Memory B cell (primary cell): ENCODE measurements around the gene ITCH.
"Not testable (repeated sequence)": the region's sequence is repeated elsewhere in the genome, so short reads cannot be mapped to it uniquely, and the experiment has no call there.

ENCODE experiments used
- ATAC-seq: fragments of 150-1000 bp; cut with Tn5 transposase; 2 replicates; pipeline ENCODE4 v1.10.0; 2021; ENCODE audit warnings: low read depth, mild to moderate bottlenecking, moderate library complexity
- DNase-seq, 2 donors: peaks; one replicate each; pipeline ENCODE4 v3.0.0; 2022; ENCODE audit warnings: low spot score in 2 of 2
- H3K27ac Mint-ChIP-seq: one replicate; pipeline ENCODE4 v1.8.0; 2022; ENCODE audit warnings: mild to moderate bottlenecking, moderate library complexity, mixed read lengths
- H3K27me3 Mint-ChIP-seq: one replicate; pipeline ENCODE4 v1.8.0; 2022; ENCODE audit warnings: mixed read lengths
- H3K36me3 Mint-ChIP-seq: one replicate; pipeline ENCODE4 v1.8.0; 2022; ENCODE audit warnings: mild to moderate bottlenecking, mixed read lengths
- H3K4me1 Mint-ChIP-seq: one replicate; pipeline ENCODE4 v1.8.0; 2022; ENCODE audit warnings: mixed read lengths
- H3K4me3 Mint-ChIP-seq: one replicate; pipeline ENCODE4 v1.8.0; 2022; ENCODE audit warnings: mild to moderate bottlenecking, moderate library complexity, mixed read lengths
- H3K9me3 Mint-ChIP-seq: one replicate; pipeline ENCODE4 v1.8.0; 2022; ENCODE audit warnings: mixed read lengths

ITCH gene

GRCh38 chr20:34363062-34363464, at the start of gene ITCH:
TSS of gene ITCH (plus strand) at chr20:34363273. CDS start at chr20:34393812, 30,539 bp downstream.
- Mint-ChIP-seq H3K27ac (peak within 1 kb of the TSS; percentile 95), H3K4me3 (peak within 1 kb of the TSS; percentile 94), H3K4me1 (peaks cover 20% of the 10 kb centered on the region), H3K9me3 (no peaks in the 10 kb centered on the region), H3K36me3 (peaks cover 9% of the 10 kb centered on the region), H3K27me3 (no peaks in the 10 kb centered on the region)
- ATAC-seq (peak; percentile 97), DNase-seq (peak; percentile 84 to 89)

DNA sequence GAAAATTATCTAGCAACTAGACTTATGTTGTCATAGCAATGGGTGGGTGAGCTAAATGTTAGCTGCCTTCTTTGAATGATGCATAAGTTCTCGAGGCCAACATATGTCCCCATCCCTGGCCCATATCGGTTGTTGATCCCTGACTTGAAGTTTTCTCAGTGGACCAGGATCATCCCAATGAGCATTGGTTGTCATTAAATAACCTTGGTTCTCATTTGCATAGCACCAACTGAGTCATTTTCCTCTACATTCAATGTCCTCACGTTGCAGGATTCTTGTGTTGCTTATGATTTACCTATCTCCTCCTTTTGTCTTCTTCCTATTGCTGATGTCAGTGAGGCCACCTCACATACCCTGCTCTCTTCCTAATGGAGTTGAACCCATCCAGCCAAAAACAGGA, 47.8 kb upstream of the ITCH start:
- Mint-ChIP-seq H3K4me1 (peaks cover 16% of the 10 kb centered on the region), H3K4me3 (no peak overlapping the region), H3K36me3 (no peaks in the 10 kb centered on the region), H3K27ac (no peak overlapping the region), H3K9me3 (no peaks in the 10 kb centered on the region), H3K27me3 (peaks cover 2% of the 10 kb centered on the region)
- ATAC-seq (no peak), DNase-seq (no peak)

GRCh38 chr20:34316196-34316814, 46.8 kb upstream of the ITCH start:
- ATAC-seq (no peak), DNase-seq (no peak)
- Mint-ChIP-seq H3K9me3 (no peaks in the 10 kb centered on the region), H3K27me3 (peaks cover 2% of the 10 kb centered on the region), H3K27ac (no peak overlapping the region), H3K36me3 (peaks cover 1% of the 10 kb centered on the region), H3K4me3 (no peak overlapping the region), H3K4me1 (peaks cover 16% of the 10 kb centered on the region)

DNA sequence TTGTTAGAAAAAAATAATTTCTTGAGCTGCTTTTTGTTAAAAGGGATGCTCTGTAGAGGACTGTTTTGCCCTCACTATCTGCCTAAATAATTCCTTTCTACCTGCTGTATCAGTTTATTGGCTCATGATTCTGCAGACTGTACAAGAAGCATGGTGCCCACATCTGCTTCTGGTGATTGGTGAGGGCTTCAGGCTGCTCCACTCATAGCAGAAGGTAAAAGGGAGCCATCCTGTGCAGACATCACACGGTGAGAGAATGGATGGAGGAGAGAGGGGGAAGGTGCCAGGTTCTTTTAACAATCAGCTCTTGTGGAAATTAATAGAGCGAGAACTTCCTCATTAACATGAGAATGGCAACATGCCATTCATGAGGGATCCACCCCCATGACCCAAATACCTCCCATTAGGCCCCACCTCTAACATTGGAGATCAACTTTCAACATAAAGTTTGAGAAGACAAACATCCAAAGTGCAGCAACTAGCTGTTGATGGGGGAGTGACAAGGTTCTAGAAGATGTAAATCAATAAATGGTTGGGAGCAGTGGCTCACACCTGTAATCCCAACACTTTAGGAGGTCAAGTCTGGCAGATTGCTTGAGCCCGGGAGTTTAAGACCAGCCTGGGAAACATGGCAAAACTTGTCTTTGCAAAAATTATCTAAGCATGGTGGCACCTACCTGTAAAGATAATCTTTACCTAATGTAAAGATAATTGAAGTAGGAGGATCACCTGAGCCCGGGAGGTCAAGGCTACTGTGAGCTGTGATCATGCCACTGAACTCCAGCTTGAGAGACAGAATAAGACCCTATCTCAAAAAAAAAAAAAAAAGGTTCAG, 44.2 kb upstream of the ITCH start:
- Mint-ChIP-seq H3K4me3 (no peak overlapping the region), H3K27ac (no peak overlapping the region), H3K36me3 (peaks cover 1% of the 10 kb centered on the region), H3K27me3 (peaks cover 4% of the 10 kb centered on the region), H3K9me3 (no peaks in the 10 kb centered on the region), H3K4me1 (peaks cover 7% of the 10 kb centered on the region)
- peak; percentile 43 for ATAC-seq
- no peak for DNase-seq

DNA sequence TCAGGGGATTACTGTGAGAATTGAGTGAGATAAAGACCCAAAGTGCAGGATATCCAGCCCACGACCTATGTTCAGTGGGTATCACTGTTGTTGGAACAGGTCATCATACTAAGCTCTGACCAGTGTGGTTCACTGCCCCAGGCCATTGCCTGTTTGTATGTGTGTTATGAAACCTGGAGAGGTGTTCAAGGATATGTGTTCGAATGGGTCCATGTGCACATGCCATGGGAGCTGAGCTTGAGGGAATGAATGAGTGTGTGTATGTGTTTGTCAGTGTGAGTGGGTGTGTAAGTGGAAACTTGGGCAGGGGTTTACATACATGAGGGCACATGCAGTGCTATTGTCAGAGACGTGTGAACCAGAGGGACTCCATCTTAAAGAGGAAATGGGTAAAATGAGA, 42.2 kb upstream of the ITCH start:
- no peak overlapping the region for H3K4me3 Mint-ChIP-seq
- no peak for ATAC-seq
- no peak overlapping the region for H3K27ac Mint-ChIP-seq
- DNase-seq, result no peak
- peaks cover 7% of the 10 kb centered on the region for H3K4me1 Mint-ChIP-seq
- H3K27me3 Mint-ChIP-seq, result peaks cover 8% of the 10 kb centered on the region
- no peaks in the 10 kb centered on the region for H3K9me3 Mint-ChIP-seq
- H3K36me3 Mint-ChIP-seq, result peaks cover 1% of the 10 kb centered on the region

DNA sequence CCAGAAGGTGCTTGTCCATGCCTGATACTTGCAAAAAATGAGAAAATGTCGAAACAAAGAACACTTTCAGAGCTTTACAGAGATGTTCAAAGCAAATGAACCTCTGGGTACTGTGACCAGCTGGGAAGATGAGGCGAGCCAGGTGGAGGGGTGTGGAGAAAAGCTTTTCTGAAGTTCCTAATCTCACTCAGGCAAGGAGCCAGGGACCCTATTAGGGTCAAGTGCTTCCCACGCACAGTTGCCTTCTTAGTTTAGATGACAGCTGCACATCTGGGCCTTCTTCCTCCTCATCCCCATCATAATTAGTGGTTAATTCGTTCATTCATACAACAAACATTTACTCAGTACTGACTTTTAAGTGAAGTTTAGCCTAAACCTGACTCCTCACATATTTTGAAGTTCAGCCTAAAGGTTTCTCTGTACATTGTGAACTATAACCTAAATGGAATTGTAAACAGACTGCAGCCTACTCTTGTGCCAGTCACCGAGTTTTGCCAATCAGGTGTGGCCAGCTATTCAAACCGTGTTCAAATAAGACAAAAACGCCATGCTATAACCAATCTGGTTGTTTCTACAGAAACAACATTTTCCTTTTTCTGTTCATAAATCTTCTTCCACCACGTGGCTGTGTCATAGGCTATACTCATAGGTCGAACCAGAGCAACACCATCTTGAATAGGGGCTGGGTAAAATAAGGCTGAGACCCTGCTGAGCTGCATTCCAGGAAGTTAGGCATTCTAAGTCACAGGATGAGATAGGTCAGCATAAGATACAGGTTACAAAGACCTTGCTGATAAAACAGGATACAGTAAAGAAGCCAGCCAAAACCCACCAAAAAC, 40.6 kb upstream of the ITCH start:
- Mint-ChIP-seq H3K27ac (no peak overlapping the region), H3K27me3 (peaks cover 9% of the 10 kb centered on the region), H3K36me3 (peaks cover 1% of the 10 kb centered on the region), H3K4me1 (peaks cover 7% of the 10 kb centered on the region), H3K9me3 (no peaks in the 10 kb centered on the region), H3K4me3 (no peak overlapping the region)
- ATAC-seq (no peak), DNase-seq (no peak)

- Mint-ChIP-seq H3K36me3 (peaks cover 1% of the 10 kb centered on the region), H3K27ac (no peak overlapping the region), H3K9me3 (peaks cover 2% of the 10 kb centered on the region), H3K4me1 (no peaks in the 10 kb centered on the region), H3K4me3 (no peak overlapping the region), H3K27me3 (peaks cover 9% of the 10 kb centered on the region)
- ATAC-seq (no peak), DNase-seq (no peak)
These were observed 38.5 kb upstream of the ITCH start for GRCh38 chr20:34324541-34324940.

DNA sequence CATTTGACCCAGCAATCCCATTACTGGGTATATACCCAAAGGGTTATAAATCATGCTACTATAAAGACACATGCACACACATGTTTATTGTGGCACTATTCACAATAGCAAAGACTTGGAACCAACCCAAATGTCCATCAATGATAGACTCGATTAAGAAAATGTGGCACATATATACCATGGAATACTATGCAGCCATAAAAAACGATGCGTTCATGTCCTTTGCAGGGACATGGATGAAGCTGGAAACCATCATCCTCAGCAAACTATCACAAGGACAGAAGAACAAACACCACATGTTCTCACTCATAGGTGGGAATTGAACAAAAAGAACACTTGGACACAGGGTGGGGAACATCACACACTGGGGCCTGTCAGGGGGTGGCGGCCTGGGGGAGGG, 34.9 kb upstream of the ITCH start:
- H3K4me3 Mint-ChIP-seq, DNase-seq, H3K27me3 Mint-ChIP-seq, ATAC-seq, H3K27ac Mint-ChIP-seq, H3K36me3 Mint-ChIP-seq, H3K4me1 Mint-ChIP-seq, H3K9me3 Mint-ChIP-seq: not testable (repeated sequence)

GRCh38 chr20:34328928-34329677, 34.0 kb upstream of the ITCH start:
- H3K36me3 Mint-ChIP-seq, result no peaks in the 10 kb centered on the region
- peaks cover 2% of the 10 kb centered on the region for H3K9me3 Mint-ChIP-seq
- ATAC-seq (no peak), DNase-seq (no peak)
- H3K4me1 Mint-ChIP-seq, result no peaks in the 10 kb centered on the region
- H3K27me3 Mint-ChIP-seq, result peaks cover 5% of the 10 kb centered on the region
- H3K27ac Mint-ChIP-seq, result no peak overlapping the region
- no peak overlapping the region for H3K4me3 Mint-ChIP-seq

- not testable (repeated sequence) for H3K27me3 Mint-ChIP-seq, H3K9me3 Mint-ChIP-seq, H3K4me1 Mint-ChIP-seq, DNase-seq, H3K36me3 Mint-ChIP-seq, ATAC-seq, H3K4me3 Mint-ChIP-seq, H3K27ac Mint-ChIP-seq
These were observed 32.1 kb upstream of the ITCH start for GRCh38 chr20:34330861-34331544.

DNA sequence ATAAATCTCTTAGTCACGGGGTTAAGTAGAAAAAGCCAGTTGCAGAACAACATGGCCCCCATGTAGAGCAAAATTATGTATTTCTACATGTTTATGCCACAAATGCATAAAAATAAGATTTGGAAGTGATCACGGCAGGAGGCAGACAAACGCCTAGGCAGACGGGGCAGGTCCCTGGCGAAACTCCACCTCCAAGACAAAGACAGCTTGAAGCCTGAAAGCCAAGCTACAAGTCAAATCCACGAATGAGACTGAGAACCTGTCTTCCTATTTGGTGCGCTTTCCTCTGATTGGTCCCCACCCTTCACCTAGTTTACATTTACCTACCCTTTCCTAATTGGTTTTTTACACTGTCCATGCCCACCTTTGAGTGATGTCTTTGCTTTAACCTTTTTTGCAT, 31.2 kb upstream of the ITCH start:
- H3K36me3 Mint-ChIP-seq, result no peaks in the 10 kb centered on the region
- H3K9me3 Mint-ChIP-seq, result peaks cover 2% of the 10 kb centered on the region
- no peak overlapping the region for H3K4me3 Mint-ChIP-seq
- ATAC-seq (no peak), DNase-seq (no peak)
- no peak overlapping the region for H3K27ac Mint-ChIP-seq
- H3K27me3 Mint-ChIP-seq, result no peaks in the 10 kb centered on the region
- no peaks in the 10 kb centered on the region for H3K4me1 Mint-ChIP-seq

- peaks cover 2% of the 10 kb centered on the region for H3K9me3 Mint-ChIP-seq
- H3K4me1 Mint-ChIP-seq, result no peaks in the 10 kb centered on the region
- ATAC-seq (no peak), DNase-seq (no peak)
- H3K4me3 Mint-ChIP-seq, result no peak overlapping the region
- no peaks in the 10 kb centered on the region for H3K27me3 Mint-ChIP-seq
- no peak overlapping the region for H3K27ac Mint-ChIP-seq
- no peaks in the 10 kb centered on the region for H3K36me3 Mint-ChIP-seq
These were observed 30.7 kb upstream of the ITCH start for GRCh38 chr20:34332262-34332920.

DNA sequence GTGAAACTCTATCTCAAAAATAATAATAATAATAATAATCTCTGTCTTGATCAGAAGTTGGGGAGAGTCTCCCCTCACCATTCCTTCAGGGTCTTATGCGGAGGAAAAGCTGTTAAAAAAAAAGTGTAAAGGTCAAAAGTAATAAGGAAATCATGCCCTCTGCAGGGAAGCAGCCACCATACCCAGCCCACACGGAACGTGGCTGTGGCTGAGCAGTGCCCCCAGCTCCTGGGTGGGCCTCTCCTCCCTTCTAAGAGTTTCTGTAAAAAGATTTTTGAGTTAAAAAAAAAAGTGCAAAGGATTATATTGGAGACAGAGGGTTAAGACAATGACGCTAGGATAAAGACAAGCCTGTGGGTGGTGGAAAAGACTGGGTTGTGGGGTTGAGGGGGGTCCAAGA, 29.3 kb upstream of the ITCH start:
- Mint-ChIP-seq H3K9me3 (no peaks in the 10 kb centered on the region), H3K27ac (no peak overlapping the region), H3K27me3 (no peaks in the 10 kb centered on the region), H3K36me3 (no peaks in the 10 kb centered on the region), H3K4me3 (no peak overlapping the region), H3K4me1 (peaks cover 7% of the 10 kb centered on the region)
- DNase-seq, result no peak
- no peak for ATAC-seq
